Measurements from ENCODE around the gene AUH. TPM values are rescaled to one million over a fixed set of nuclear protein-coding genes. Genes with fewer than 3 reads are reported as not detected.

Gene AUH
- total and polyA plus RNA-seq, 12 donors, result 16.3 to 56.3 (median 44.2) TPM

DNA sequence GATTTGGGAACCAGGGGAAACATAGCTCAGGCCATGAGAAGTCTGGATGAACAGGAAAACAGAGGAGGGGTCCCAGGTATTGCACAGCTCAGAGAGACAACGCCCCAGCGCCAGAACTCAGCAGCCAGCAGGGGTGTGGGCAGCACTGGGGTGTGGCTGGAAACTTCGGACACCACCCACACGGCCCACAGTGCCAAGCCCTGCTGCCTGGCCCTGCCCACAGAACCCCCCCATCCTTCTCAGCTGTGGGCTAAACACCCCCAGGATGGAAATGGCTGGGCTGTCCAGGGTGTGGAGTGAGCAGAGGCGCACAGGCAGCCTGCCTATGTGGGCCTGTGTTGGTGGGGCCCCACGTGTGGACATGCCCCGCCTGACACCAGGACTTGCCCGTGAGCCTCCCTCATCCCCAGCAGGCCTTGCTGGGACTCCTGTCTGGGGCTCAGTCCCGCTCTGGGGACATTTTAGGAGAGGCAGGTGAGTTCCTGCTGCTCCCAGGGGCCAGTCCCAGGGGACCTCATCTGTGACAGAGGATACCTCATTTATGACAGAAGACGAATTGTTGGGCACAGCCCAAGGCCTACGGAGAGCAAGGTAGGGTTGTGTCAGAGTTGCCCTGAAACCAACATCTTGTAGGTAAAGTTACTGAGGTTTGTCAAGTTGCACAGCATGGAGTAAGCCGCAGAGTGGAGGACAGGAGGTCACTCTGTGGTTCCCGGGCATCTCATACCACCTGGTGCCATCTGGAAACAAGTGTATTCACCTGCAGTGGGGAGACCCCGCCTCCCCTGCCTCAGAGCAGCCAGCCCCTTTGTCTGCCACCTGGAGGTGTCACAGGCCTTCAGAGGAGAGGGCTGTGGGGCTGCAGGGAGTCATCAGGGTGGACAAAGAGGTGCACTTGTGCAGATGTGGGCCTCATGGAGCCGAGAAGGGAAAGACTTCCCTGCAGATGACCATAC, 183.2 kb downstream of the AUH start:
- no peaks in the 10 kb centered on the region for H3K27me3 ChIP-seq
- intact Hi-C loops (cut with DNase I), result no loop called here
- H3K27ac ChIP-seq, result no peak overlapping the region
- ATAC-seq (peak in 4 of 8 donors; percentile 23 to 60 (median 34)), DNase-seq (no peak)
- no peak overlapping the region for H3K4me3 ChIP-seq
- H3K4me1 ChIP-seq, result peaks cover 0 to 25% (median 0%) of the 10 kb centered on the region in 9 donors
- WGBS, 2 donors, result 90% methylated on average over 15 of the region's 15 CpGs
- H3K9me3 ChIP-seq, result no peaks in the 10 kb centered on the region
- H3K36me3 ChIP-seq, result no peaks in the 10 kb centered on the region
- TF ChIP-seq, protein P1, sequence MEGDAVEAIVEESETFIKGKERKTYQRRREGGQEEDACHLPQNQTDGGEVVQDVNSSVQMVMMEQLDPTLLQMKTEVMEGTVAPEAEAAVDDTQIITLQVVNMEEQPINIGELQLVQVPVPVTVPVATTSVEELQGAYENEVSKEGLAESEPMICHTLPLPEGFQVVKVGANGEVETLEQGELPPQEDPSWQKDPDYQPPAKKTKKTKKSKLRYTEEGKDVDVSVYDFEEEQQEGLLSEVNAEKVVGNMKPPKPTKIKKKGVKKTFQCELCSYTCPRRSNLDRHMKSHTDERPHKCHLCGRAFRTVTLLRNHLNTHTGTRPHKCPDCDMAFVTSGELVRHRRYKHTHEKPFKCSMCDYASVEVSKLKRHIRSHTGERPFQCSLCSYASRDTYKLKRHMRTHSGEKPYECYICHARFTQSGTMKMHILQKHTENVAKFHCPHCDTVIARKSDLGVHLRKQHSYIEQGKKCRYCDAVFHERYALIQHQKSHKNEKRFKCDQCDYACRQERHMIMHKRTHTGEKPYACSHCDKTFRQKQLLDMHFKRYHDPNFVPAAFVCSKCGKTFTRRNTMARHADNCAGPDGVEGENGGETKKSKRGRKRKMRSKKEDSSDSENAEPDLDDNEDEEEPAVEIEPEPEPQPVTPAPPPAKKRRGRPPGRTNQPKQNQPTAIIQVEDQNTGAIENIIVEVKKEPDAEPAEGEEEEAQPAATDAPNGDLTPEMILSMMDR (IDR thresholded peaks at IDR 0.05), result no peak

DNA sequence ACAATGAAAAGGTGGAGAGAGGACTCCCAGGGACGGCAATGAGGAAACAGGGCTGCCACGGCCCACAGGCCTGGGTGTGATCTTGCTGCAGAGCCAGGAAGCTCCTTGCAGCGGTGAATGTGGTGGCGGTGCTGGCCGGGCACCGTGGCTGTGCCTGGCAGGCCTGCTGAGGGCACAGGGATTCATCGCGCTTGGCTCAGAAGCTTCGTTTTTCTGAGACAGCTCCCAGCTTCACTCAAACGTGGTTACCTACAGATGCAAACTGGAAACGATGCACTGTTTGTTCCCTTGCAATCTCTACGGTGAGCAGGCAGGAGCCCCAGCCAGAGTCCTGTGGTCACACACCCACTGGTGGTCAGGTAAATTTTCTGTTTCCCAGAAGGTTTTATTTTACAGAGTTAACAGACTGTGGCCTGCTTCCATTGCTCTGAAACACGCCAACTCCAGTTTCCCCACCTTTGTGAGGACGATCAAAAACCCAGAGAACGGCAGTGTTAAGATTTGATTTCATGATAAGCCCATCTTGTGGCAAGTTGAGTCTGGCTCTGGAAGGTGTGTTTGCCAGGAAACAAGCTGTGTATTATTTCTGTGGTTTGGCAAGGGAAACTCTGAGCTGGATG, 183.9 kb downstream of the AUH start:
- 79 to 85% methylated on average over 15 of the region's 15 CpGs for WGBS, 2 donors

DNA sequence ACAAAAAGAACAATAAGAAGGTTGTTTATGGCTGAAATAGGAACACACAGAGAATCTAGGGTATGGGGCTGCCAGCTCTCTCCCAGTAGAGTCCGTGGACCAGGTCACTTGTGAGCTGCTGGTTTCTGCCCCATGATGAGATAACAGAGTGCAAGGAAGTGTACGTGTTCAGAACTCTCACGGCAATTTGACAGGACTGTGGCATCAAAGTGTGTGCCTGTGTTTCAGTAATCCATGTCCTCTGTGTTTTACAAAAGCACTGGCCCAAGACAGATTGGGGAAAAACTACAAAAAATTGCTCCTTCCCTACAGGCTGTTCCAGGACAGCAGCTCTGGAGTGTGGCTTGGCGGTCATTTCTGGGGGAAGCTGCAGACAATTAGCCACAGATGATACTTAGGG, 184.6 kb downstream of the AUH start:
- Histone ChIP-seq H3K4me3 (no peak overlapping the region), H3K4me1 (peaks cover 0 to 25% (median 0%) of the 10 kb centered on the region in 9 donors), H3K9me3 (peaks cover 0 to 7% (median 0%) of the 10 kb centered on the region in 11 donors), H3K27me3 (no peaks in the 10 kb centered on the region), H3K36me3 (no peaks in the 10 kb centered on the region), H3K27ac (no peak overlapping the region)
- 71 to 73% methylated on average over 4 of the region's 4 CpGs for WGBS, 2 donors
- TF ChIP-seq, protein P1 (IDR thresholded peaks at IDR 0.05), result no peak
- no peak for ATAC-seq
- intact Hi-C loops (cut with DNase I), result no loop called here
- DNase-seq, result no peak

More for the DNA sequence above, 183.9 kb downstream of the AUH start:
- intact Hi-C loops (cut with DNase I), result no loop called here
- ATAC-seq (no peak), DNase-seq (no peak)
- H3K4me3 ChIP-seq, result no peak overlapping the region
- no peaks in the 10 kb centered on the region for H3K36me3 ChIP-seq
- H3K4me1 ChIP-seq, result peaks cover 0 to 25% (median 0%) of the 10 kb centered on the region in 9 donors
- H3K27me3 ChIP-seq, result no peaks in the 10 kb centered on the region
- peak overlapping the region in 1 of 10 donors; percentile 6 for H3K27ac ChIP-seq
- H3K9me3 ChIP-seq, result no peaks in the 10 kb centered on the region
- TF ChIP-seq, protein P1 (IDR thresholded peaks at IDR 0.05), result no peak

DNA sequence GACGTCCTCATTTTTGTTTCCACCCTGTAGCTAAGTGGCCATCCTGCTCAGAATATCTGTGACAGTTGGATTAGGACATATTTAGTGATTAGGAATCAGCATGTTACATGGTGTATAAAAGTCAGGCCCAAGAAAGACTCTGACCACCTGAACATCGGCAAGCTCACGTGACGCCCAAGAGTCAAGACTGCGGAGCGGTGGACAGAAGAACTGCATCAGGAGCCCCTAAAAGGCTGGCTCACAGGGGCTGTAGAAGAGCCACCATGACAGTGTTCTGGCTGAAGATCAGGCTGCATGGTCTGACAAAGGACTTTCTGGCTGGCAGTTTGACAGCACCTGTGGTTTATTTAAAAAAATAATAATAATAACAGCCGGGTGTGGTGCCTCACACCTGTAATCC, 185.3 kb downstream of the AUH start:
- H3K27me3 ChIP-seq, result no peaks in the 10 kb centered on the region
- TF ChIP-seq, protein P1 (IDR thresholded peaks at IDR 0.05), result no peak
- ATAC-seq (no peak), DNase-seq (no peak)
- no peak overlapping the region for H3K27ac ChIP-seq
- intact Hi-C loops (cut with DNase I), result no loop called here
- H3K4me3 ChIP-seq, result no peak overlapping the region
- H3K4me1 ChIP-seq, result peaks cover 0 to 25% (median 0%) of the 10 kb centered on the region in 9 donors
- WGBS, 2 donors, result 94 to 95% methylated on average over 7 of the region's 7 CpGs
- H3K9me3 ChIP-seq, result peaks cover 0 to 13% (median 3%) of the 10 kb centered on the region in 11 donors
- no peaks in the 10 kb centered on the region for H3K36me3 ChIP-seq

Measured in heart right ventricle (tissue), 16 donors.